ENCODE data around the gene BHLHE41.

The BHLHE41 gene

DNA sequence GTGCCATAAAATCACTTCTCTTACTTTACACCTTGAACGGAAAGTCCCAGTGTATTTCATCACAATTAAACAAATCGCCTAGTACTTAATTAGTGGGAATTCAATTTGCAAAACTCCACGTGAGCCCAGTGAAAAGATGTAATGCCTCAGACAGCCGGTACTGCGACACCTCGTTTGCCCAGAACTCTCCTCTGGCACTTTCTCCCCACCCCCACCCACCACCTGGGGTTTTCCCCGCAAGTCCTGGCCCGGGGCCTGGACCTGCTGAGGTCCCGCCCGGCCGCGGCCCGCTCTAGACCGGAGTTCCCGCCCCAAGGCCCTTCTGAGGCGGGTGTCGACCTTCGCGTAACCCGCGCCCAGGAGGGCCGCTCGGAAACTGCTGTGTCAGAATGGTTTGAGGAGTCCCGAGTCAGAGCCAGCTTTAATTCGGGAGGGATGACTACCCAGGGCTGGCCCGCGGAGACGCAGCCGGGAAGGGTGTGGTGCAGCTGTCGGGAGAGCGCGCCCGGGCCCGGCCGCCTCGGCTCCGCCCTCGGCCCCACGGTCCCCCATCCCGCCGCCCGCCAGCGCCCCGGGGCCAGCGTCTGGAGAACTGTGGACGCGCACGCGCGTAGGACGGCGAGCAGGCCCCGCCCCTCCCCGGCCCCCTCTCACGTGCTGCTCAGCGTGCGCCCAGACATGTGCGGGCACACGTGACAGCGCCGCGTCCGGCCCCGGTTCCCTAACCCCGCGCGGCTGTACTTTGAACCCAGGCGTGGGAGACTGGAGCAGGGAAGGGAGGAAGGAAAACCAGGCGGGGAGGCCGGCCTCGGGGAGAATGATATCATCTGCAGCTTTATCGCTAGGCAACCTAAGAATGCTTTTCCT lies 10.8 kb downstream of the BHLHE41 start:
- DNase-seq = peak; percentile 83

DNA sequence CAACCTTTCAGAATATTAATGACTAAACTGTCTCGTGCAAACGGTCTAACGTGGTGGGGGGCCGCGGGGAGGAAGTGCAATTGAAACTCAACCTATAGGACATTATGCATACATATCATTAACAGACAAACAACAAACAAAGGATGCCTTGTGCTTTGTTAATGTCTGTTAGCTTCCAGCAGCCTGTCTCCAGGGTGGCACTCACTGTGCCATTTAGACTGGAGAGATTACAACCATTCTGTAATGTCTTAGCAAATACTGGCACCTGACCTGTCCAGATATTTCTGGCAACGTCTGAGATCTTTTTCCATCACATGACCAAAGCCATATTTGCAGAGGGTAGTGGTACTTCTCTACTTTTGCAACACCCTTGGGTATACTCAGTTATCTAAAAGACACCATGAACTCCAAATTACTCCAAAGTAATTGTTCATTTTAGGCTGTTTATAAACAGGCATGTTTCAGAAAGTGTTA lies 11.6 kb downstream of the BHLHE41 start:
- DNase-seq = no peak

DNA sequence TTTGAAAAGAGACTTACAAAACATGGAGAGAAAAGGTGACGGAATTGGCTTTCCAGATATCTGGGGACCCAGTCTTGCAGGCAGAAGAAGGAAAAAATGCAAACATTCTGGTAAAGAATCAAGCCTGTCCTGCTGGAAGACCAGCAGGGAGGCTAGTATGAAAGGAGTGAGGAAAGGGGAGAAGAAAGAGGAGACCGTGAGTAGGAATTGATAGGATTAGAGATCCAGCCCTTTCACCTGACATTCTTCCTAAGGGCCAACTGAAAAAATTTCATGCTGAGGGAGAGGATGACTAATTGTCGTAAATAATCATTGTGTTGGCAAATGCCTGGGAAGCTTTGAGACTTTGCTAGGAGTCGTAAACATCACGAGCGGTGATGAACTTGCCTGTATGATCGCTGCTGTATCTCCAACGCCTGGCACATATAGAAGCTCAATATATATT lies 12.1 kb downstream of the BHLHE41 start:
- no peak for DNase-seq

DNA sequence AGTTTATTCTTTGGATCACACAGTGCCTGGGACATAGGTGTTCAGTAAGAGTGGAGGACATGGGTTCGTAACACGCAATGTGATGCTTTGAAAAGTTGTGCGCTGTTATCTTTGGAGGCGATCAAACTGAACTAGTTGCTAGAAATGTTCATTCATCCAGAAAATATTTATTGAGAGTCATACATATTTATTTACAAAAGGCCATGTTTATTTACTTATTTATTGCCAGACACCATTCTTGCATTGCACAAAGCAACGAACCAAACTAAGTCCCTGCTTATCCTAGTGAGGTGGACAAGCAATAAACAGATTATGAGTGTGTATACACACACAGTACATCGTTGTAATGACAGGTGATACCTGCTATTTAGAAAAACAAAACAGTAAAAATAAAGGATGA lies 12.6 kb downstream of the BHLHE41 start:
- DNase-seq = no peak

DNA sequence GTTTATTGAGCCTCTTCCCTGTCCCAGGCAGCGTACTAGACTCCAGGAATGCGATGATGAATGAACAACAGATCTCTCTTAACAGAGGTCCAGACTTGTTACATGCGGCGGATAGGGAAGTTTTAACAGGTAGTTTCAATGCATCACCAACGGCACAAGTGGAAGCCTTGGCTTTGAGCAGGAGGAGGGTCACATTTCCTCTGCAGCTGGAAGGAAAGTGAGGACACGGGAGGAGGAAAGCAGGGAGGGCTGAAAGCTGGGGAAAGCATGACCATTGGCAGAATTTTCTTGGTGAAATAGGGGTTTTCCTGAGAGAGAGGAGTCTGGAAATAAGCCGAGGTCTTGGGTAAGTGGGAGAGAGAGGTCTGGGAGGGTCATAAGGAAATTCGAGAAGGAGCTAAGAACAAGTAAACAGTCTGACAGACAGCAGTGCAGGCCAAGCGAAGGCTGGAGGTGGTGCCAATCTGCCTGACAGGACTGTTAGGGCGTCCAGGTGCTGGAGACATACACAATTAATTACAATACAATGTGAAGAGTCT lies 15.4 kb downstream of the BHLHE41 start:
- no peak for DNase-seq

DNA sequence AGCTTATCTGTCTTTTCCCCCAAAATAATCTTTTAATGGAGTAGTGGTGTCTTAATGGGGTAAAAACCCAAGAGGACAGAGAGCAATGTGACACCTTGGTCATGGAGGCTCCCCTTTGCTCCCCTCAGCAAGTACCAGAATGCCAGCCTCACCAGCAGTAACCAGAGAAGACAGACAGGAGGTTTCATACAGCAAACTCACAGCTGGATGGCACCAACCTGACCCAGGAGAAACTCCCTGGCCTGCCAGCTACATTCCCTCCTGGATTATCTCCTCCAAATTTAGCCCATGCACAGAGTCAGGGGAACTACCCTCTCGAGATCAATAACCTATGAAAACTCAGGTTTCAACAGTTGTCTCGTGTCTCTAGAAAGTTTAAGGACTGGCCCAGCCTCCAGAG lies 15.9 kb downstream of the BHLHE41 start:
- no peak for DNase-seq

DNA sequence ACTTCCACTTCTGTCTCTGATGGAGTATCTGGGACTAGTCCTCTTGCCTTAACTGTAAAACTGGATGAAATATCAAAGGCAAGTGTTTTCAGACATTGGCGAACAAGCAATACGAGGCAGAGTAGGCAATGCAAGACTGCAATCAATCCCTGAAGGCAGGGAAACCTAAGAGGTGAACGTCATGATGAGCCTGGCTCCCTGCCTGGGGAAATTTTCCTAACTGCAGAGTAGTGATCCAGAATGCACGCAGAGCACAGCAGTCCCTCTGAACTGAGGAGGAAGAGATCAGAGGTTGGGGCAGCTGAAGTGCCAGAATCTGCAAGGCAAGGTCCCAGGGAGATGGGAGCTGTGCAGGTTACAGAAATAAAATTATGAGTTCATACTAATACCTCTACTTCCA lies 18.5 kb downstream of the BHLHE41 start:
- no peak for DNase-seq

DNA sequence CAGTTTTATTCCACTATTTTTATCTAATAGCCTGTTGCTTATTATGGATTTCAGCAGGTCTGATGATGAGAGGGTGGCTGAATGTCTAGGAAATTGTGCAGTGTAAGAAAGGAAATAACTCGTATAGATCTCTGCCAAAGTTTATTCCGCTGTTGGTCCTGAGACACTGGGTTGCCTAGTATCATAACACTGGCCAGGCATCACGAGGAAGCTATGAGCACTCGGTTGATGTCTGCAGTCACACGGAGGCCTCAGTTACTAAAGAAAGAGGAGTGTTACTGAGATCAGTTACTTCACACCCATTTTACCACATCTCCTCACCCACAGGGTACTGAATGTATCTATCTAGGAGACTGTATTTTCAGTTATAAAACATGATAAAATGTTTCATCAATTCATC lies 21.9 kb downstream of the BHLHE41 start:
- DNase-seq = no peak

DNA sequence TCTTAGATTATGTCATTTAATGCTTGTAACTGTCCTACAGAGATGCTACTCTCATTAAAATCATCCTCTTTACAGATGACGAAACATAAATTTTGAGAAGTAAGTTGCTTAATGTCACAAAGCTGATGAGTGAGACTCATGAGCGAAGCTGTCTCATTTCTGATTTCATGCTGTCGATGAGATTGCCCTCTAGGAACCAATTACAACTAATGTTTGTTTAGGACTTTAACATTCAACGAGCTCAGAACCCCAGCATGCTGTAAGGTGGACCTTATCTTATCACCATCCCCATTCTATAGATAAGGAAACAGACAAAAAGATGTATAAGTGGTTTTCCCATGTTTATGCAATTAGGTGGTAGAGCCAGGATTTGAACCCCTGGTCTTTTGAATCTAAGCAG lies 23.1 kb downstream of the BHLHE41 start:
- no peak for DNase-seq

DNA sequence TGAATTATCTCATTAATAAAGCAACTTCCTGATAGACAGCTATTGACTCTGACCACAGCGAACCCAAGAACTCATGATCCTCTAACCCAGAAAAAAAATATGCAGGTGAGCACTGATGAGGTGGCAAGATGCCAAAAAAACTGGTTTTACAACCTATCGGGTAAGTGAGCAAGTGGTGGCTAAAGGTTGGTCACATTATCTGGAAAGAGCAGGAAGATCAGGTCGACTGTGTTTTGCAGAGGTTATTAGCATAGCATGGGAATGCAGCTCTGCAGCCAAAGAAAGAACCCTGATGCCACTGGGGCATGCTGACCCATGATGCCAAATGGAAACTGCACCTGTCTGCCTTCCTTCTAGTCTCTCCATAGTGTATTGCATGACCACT lies 23.5 kb downstream of the BHLHE41 start:
- DNase-seq = no peak

DNA sequence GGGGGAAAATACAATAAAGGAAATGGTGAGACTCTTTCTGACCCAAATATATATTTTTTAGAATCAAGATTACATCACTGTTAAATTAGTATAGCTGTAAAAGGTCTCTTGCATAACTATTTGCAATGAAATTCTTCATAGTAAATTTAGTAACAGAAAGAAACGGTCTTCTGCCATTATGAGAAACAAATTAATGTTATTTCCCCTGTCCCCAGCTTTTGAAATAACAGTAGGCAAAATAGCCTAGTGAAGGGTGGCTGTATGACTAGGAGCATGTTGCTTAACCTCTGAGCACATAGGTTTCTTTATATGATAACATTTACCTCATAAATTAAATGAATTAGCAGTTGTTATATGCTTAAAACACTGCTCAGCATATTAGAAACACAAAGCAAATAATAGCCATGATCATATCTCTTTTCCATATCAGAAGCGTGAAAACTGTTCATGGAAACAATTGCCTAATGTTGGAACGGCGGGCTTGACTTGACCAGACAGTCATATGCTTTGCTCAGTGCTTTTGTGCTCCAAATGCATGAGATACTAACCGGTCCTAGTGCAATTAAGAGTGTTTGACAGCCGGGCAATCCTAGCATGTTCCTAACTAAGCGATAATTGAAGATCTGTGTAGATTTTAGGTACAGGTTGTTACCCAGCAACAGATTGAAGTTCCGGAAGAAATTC lies 24.0 kb downstream of the BHLHE41 start:
- no peak for DNase-seq

DNA sequence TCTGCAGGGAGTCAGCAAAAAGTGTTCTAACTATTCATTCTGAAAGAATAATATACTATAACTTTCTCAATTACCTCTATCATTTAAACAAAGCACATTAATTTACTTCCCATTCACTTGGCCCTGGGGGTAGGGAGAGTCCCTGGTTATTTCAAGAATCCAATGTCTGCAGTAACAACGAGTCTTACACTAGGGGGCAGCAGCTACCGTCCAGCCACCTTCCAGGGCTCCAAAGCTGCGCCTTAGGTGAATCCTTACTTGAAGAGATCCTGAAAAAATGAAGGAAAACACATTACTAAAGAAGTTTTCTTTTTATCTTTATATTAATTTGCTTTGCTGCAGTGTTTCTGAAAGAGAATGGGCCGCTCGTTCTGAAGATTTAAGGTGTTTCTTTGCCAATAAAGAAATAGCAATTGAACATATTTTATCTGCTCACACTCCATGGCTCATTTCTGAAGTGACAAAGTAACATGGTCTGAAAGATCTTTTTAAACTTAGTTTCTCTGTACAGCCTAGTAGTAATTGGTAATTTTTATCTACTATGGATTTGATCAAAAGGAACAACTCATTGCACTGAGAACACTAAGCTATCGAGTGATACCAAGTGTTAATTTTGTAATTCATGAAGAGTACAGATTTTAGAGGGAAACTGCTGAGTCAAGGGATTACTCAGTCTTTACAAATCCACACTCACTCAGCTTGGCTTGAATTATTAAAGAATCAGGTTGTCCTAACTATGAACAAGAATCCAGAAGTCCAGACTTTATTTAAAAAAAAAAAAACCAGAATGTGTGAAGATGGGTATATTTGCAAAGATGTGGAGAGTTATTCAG lies 27.6 kb downstream of the BHLHE41 start:
- peak; percentile 67 for DNase-seq

DNA sequence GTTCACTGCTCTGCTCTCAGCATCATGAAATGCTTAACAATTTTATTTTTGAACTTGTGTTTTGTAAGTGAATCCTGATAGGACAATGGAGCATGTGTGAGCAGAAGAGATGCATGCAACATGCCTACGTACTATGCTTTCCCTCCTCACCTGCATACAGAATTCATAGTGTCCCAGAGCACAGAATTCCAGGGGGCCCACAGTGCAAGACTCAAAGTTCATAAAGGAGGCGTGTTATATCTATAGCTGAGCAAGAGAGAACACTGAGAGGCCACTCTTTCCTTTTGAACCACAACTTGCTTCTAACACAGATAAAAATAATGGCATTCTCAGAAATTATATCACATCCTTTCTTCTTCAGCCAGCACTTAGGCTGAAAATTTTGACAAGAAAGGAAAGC lies 28.8 kb downstream of the BHLHE41 start:
- DNase-seq = no peak

DNA sequence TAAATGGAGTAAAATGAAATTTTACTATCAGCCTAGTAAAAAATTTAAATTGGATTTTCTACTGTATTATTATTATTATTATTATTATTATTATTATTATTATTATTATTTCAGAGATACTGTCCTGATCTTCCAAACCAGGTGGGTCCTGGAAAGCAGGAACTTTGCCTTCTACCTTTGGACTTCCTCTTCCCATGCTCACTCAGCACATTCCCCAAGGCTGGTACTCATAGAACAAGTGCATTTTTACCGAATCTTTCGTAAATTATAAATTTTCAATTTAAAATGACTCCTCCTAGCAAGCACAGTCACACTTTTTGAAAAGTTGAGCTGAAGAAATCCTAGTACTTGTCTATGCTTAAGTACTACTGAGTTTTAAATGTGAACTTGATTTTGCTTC lies 29.7 kb downstream of the BHLHE41 start:
- DNase-seq = no peak

DNA sequence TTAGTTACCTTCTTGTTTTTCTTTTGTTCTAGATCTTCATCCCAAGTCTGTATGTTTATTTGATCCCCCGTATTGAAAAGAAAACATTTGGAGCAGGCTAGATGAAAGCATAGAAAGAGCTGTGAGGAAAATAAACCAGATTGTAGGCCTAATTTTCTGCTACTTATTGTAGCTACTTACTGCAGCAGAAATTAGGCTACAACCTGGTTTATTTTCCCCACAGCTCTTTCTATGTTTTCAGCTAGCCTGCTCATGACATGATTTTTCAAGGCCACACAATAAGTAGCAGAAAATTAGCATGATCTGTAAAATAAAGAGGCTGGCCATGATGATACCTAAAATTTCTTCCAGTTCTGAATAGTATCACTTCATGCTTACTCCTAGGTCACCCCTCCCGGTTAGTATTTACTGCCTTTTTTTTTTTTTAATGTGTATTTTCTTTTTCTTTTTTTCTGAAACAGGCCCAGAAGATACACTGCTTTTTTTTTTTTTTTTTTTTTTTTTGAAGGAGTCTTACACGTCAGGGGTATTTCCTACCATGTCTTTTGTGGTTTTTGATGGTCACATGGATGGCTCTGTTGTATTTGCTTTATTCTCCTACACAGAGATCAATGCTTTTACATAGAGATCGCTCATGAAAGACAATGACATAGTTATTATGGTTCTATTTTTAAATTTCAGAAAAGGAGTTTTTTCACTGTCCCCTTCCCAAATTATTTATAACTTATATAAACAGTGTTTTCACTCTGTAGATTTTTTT lies 32.3 kb downstream of the BHLHE41 start:
- DNase-seq = no peak

DNA sequence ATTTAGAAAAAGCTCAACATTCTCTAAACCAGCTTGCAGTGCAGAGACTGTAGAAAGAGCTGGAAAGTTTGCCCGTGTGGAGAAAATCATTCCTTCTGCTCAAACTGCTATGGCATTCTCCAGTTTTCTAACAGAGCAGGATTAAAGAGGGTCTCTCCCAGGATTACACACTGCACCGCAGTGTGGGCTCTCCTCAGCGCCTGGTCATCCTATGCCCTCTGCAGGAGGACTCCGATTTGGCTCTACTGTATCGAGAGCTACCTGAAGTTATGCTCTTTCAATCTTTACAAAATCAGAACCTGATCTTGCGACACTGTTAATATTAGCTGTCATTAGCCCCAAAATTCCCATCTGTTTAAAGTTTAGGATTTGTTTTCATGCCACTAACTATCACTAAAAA lies 33.0 kb downstream of the BHLHE41 start:
- DNase-seq = no peak

DNA sequence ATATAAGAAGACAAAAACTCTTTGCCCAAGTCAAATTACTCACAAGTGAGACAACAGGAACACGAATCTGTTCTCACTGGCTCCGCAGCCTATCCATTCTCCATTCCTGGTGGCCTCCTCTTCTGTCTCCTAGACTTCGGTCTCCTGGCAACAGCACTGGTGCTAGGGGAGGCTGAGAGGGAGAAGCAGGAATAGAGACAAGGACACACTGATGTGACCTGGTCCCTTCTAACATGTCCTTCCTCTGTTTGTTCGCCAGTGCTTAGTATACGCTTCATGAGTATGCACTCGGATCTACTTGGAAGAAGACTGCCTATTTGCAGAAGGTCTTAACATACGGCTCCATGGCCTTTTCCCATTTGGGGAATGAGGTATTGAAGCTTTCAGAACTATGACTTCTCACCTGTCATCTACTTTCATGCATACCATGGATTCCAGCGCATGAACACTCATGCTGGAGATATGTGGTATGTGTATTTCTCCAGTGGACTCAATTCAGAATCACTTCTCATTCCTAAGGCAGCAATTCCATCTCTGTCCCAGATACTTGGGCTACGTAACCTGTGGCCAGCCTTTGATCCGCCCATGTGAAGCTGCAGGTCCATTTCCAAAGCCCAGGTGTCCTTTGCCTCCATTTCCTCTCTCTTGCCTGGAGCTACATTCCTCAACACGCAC lies 33.9 kb downstream of the BHLHE41 start:
- no peak for DNase-seq

DNA sequence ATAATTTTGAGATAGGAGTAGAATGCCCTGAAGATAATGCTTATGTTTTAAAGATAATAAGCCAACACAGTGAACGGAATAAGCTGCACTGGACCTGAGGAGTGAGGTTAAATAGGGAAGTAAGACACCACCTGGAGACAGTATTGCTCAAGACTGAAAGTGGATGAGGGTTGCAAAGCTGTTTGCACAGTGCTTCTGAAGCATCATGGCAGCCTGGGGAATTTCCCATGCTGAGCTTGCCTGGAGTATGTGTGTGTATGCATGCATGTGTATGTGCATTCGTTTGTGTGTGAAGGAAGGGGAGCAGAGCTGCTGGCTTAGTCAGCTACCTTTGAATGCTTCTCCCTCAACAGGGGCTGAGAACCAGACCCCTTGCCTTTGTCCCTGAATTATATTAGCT lies 35.8 kb downstream of the BHLHE41 start:
- peak; percentile 2 for DNase-seq

DNA sequence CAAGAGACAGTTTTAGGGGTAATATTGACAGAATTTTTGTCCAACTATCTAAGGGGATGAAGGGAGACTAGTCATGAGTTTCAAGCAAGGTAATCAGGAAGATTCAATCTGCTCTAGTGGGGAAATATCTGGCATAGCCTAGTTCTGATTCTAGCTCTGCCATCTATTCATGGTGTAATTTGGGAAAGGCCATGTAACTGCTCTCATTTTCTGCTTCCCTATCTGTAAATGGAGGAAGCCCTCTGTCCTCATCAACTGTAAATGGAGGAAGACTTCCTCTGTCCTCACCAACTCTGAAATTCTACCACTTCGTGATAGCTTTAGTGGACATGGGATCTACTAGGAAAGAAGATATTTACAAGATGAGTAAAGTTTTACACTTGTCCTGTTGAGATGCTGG lies 37.9 kb downstream of the BHLHE41 start:
- no peak for DNase-seq

DNA sequence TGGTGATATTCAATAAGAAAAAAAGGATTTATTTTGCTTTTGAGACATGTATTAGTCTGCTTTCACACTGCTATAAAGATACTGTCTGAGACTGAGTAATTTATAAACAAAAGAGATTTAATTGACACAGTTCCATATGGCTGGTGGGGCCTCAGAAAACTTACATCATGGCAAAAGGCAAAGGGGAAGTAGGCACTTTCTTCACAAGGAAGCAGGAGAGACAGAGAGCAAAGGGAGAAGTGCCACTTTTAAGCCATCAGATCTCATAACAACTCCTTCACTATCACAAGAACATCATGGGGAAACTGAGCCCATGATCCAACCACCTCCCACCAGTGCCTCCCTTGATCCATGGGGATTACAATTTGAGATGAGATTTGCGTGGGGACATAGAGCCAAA lies 43.9 kb downstream of the BHLHE41 start:
- no peak for DNase-seq

DNA sequence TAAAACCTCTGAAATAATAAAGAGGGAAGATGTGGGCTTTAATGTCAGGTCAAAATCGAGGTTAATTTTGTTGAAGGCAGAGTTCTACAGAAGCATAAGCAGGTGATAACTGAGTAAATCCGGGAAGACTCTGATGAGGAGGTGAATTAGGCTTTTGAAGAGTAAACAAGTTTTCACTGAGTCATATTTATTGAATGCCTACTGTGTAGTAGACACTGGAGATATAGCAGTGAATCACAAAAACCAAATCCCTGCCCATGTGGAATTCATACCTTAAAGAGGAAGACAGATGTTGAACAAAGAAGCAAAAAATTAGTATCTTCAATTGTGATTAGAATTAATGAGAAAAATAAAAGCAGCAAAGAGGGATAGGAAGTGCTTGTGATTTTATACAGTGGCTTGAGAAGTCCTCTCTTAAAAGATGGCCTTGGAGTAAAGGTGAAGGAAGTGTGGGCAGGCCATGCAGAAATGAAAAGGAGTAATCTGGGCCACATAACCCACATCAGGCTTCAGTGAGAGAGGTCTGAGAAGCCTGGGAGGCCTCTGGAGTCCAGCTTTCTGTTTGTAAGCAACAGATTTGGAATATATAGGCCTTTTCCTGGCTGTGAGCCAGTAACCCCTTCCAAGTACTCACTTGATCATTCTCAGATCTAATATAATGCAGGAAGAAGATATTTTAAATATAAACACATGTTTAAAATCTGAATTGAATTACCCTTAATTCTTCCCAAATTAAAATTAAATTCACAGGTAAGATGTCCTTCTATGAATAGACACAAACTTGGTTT lies 46.7 kb downstream of the BHLHE41 start:
- DNase-seq = no peak

Measured in activated CD4-positive, alpha-beta T cell treated with anti-CD3 and anti-CD28 coated beads for 48 hours (primary cell).